Cardiac muscle cell (in vitro differentiated cells and primary cell): ENCODE data around the gene NPEPL1. TPM values are rescaled to one million over a fixed set of nuclear protein-coding genes. Genes with fewer than 3 reads are reported as not detected.
"Not testable (repeated sequence)": the region's sequence is repeated elsewhere in the genome, so short reads cannot be mapped to it uniquely, and the experiment has no call there.

Source experiments
- DNase-seq, 2 donors: peaks; one replicate each; pipeline versions ENCODE4 v3.0.0 to v3.0.0-alpha.2; 2010 to 2017; ENCODE audit warnings: low read depth in 1 of 2, low spot score in 1 of 2
- H3K27ac ChIP-seq: fragments of 200-600 bp; sonication (generic); 2 replicates; pipeline ENCODE4 v1.5.1; 2016
- H3K27me3 ChIP-seq: fragments of 200-600 bp; sonication (generic); 2 replicates; pipeline ENCODE4 v1.6.0; 2016; ENCODE audit warnings: control low read depth
- H3K36me3 ChIP-seq: fragments of 200-600 bp; sonication (generic); 2 replicates; pipeline ENCODE4 v1.5.1; 2016; ENCODE audit warnings: control low read depth
- H3K4me1 ChIP-seq: fragments of 200-600 bp; sonication (generic); 2 replicates; pipeline ENCODE4 v1.8.1; 2017; ENCODE audit warnings: low read depth, mild to moderate bottlenecking, mixed run types
- H3K4me3 ChIP-seq: fragments of 200-600 bp; sonication (generic); 2 replicates; pipeline ENCODE4 v1.5.1; 2016; ENCODE audit warnings: mild to moderate bottlenecking
- H3K9me3 ChIP-seq: fragments of 200-600 bp; sonication (generic); 2 replicates; pipeline ENCODE4 v1.5.1; 2017; ENCODE audit warnings: low read depth, mild to moderate bottlenecking, control low read depth
- polyA plus RNA-seq: library from polyadenylated mRNA; unstranded; fragments of >200 nt; fragmentation: Nextera tagmentation; extraction: Ambion mirVana; gene quantifications from 2 replicates; pipeline ENCODE4 v1.2.1, GENCODE V29; 2016
- total RNA-seq: library from RNA; depleted of rRNA; stranded (reverse); fragments of >200 nt; gene quantifications from 2 replicates; pipeline ENCODE4 v1.2.3, GENCODE V29; 2016
- TF ChIP-seq, protein P1 (sequence below): IDR thresholded peaks from 2 replicates; pipeline ENCODE4 v1.5.1; 2012; ENCODE audit warnings: low read depth, mild to moderate bottlenecking, low read length

The NPEPL1 gene, protein sequence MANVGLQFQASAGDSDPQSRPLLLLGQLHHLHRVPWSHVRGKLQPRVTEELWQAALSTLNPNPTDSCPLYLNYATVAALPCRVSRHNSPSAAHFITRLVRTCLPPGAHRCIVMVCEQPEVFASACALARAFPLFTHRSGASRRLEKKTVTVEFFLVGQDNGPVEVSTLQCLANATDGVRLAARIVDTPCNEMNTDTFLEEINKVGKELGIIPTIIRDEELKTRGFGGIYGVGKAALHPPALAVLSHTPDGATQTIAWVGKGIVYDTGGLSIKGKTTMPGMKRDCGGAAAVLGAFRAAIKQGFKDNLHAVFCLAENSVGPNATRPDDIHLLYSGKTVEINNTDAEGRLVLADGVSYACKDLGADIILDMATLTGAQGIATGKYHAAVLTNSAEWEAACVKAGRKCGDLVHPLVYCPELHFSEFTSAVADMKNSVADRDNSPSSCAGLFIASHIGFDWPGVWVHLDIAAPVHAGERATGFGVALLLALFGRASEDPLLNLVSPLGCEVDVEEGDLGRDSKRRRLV
- total RNA-seq: 26.7 and 59.0 TPM in 2 replicates
- polyA plus RNA-seq: 58.4 and 81.2 TPM in 2 replicates

DNA sequence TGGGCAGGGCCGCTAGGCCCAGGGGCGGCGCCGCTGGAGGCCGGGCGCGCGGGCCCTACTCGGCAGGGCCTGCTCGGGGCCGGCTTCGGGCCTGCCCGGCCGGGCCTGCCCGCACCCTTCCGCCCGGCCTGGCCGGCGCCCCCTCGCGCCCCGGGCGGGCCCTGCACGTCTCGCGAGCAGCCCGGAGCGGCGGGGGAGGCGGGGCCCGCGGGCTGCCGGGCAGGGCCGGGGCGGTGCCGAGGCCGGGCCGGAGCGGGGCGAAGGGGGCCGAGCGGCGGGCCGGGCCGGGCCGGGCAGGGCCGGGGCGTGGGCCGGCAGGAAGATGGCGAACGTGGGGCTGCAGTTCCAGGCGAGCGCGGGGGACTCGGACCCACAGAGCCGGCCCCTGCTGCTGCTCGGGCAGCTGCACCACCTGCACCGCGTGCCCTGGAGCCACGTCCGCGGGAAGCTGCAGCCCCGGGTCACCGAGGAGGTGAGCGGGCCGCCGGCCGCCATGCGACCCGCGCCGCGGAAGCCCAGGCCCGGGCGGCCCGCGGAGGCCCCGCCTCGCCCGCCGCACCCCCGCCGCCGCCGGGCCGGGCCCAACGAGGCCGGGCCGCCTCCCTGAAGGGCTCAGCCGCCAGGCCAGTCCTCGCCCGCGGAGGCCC, at the start of gene NPEPL1:
Gene NPEPL1, plus strand, starts transcription at position 222 of the 647 bp plus-strand sequence. Its CDS starts 101 bp downstream, at position 323.
- DNase-seq: peak; percentile 83 to 90
- Histone ChIP-seq H3K4me3 (no peak within 1 kb of the TSS), H3K36me3 (no peaks in the 10 kb centered on the region), H3K4me1 (peaks cover 3% of the 10 kb centered on the region), H3K27ac (peak within 1 kb of the TSS; percentile 74), H3K9me3 (no peaks in the 10 kb centered on the region), H3K27me3 (no peaks in the 10 kb centered on the region)
- TF ChIP-seq, protein P1, sequence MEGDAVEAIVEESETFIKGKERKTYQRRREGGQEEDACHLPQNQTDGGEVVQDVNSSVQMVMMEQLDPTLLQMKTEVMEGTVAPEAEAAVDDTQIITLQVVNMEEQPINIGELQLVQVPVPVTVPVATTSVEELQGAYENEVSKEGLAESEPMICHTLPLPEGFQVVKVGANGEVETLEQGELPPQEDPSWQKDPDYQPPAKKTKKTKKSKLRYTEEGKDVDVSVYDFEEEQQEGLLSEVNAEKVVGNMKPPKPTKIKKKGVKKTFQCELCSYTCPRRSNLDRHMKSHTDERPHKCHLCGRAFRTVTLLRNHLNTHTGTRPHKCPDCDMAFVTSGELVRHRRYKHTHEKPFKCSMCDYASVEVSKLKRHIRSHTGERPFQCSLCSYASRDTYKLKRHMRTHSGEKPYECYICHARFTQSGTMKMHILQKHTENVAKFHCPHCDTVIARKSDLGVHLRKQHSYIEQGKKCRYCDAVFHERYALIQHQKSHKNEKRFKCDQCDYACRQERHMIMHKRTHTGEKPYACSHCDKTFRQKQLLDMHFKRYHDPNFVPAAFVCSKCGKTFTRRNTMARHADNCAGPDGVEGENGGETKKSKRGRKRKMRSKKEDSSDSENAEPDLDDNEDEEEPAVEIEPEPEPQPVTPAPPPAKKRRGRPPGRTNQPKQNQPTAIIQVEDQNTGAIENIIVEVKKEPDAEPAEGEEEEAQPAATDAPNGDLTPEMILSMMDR: peak; percentile 2

DNA sequence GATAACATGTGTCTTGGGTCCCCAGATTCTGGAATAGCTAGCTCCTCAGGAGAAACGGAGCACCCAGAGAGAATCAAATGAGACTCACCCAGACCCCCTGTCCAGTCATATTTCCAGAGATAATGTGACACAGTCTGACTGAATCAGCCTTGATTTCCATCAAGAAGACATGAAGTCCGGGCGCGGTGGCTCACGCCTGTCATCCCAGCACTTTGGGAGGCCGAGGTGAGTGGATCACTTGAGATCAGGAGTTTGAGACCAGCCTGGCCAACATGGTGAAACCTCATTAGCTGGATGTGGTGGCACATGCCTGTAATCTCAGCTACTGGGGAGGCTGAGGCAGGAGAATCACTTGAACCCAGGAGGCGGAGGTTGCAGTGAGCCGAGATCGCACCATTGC, 49.7 kb upstream of the NPEPL1 start:
- H3K4me3 ChIP-seq, H3K27ac ChIP-seq, DNase-seq, H3K4me1 ChIP-seq, H3K9me3 ChIP-seq, H3K27me3 ChIP-seq, H3K36me3 ChIP-seq: not testable (repeated sequence)

DNA sequence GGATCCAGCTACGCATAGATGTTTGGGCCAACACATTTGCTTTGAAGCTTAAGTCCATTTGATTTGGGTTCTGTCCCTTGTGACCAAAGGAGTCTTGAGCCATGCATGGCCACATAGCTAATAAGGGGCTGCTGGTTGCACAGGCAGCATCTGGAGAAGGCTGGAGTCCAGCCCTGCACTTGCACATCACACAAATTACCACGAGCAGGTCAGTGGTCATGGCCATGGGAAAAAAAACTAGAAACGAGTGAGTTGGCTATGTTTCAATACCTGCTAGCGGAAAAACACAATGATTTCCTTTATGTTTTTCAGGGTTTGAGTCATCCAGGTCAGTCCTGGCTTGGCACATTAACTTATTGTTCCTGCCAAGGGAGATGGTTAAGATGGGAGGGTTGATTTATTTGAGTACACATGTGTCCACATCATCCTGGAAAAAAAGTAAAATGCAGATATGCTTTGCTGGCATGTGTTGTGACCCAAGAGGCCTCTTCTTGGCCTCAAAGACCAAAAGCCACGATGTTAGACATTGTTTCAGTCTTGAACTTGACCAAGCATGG, 47.1 kb upstream of the NPEPL1 start:
- H3K9me3 ChIP-seq: no peaks in the 10 kb centered on the region
- TF ChIP-seq, protein P1: no peak
- no peaks in the 10 kb centered on the region for H3K27me3 ChIP-seq
- H3K36me3 ChIP-seq: no peaks in the 10 kb centered on the region
- no peak overlapping the region for H3K27ac ChIP-seq
- H3K4me1 ChIP-seq: no peaks in the 10 kb centered on the region
- H3K4me3 ChIP-seq: no peak overlapping the region
- peak in 1 of 2 donors; percentile 67 for DNase-seq

DNA sequence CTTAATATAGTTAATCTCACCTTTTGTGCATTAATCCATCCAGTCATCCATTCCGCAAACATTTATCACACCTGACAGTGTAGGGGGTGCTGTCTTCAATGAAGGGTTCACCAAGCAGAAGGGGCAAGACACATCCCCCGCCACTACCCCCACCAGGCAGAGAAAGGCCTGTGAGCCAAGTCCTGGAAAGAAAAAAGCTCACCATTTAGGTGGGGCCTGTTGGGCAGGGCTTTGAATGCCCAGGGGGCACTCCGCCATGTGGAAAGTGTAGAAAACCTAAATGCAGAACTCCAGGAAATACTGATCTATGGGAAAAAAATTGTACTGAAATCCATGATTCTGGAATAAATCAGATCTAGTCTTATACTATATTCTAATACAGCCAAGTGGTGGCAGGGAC, 46.3 kb upstream of the NPEPL1 start:
- Histone ChIP-seq H3K9me3 (no peaks in the 10 kb centered on the region), H3K4me1 (no peaks in the 10 kb centered on the region), H3K4me3 (no peak overlapping the region), H3K36me3 (no peaks in the 10 kb centered on the region), H3K27me3 (no peaks in the 10 kb centered on the region), H3K27ac (no peak overlapping the region)
- no peak for DNase-seq
- TF ChIP-seq, protein P1: no peak

DNA sequence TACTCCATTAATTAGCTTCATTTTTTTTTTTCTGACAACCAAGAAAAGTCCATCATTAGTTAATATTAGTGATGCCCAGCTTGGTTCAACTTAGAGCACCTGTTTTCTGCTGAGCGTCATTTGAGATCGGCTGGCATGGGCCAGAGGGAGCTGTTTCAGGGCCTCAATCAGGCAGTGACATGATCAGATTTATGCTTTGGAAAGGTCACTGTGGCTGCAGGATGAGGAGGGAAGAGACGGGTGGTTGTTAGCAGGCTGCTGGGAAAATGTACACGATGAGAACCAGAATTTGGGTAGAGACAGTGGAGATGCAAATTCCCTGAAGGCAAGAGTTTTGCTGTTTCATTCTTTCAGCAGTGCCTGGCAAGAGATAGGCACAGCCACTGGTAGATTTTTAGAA, 45.9 kb upstream of the NPEPL1 start:
- no peak for DNase-seq
- Histone ChIP-seq H3K27me3 (no peaks in the 10 kb centered on the region), H3K36me3 (no peaks in the 10 kb centered on the region), H3K27ac (no peak overlapping the region), H3K4me3 (no peak overlapping the region), H3K9me3 (no peaks in the 10 kb centered on the region), H3K4me1 (no peaks in the 10 kb centered on the region)
- TF ChIP-seq, protein P1: no peak
